ENCODE results near the gene SPTSSA. TPM values are rescaled to one million over a fixed set of nuclear protein-coding genes. Genes with fewer than 3 reads are reported as not detected.
"Not testable (repeated sequence)": the region's sequence is repeated elsewhere in the genome, so short reads cannot be mapped to it uniquely, and the experiment has no call there.

SPTSSA gene
- total RNA-seq, 1 donor from 2014 or later, result 14.2 TPM

GRCh38 chr14:34436960-34437728 lies 24.9 kb downstream of the SPTSSA start:
- no peak for DNase-seq
- intact Hi-C loops (cut with micrococcal nuclease), result no loop called here
- ATAC-seq, result no peak

GRCh38 chr14:34436118-34436905 lies 25.7 kb downstream of the SPTSSA start:
- DNase-seq (no peak), ATAC-seq (no peak)
- intact Hi-C loops (cut with micrococcal nuclease), result no loop called here

GRCh38 chr14:34433957-34434356 lies 28.1 kb downstream of the SPTSSA start:
- DNase-seq (no peak), ATAC-seq (no peak)
- intact Hi-C loops (cut with micrococcal nuclease), result no loop called here

- intact Hi-C loops (cut with micrococcal nuclease); DNase-seq; ATAC-seq: not testable (repeated sequence)
Measured at GRCh38 chr14:34428102-34428466, 34.0 kb downstream of the SPTSSA start.

- no peak for ATAC-seq
- DNase-seq, result no peak
- intact Hi-C loops (cut with micrococcal nuclease), result no loop called here
Measured at GRCh38 chr14:34426313-34427295, 35.4 kb downstream of the SPTSSA start.

GRCh38 chr14:34425095-34425851 lies 36.8 kb downstream of the SPTSSA start:
- no peak for DNase-seq
- intact Hi-C loops (cut with micrococcal nuclease), result no loop called here
- no peak for ATAC-seq

GRCh38 chr14:34424488-34424887 lies 37.6 kb downstream of the SPTSSA start:
- ATAC-seq (no peak), DNase-seq (no peak)
- intact Hi-C loops (cut with micrococcal nuclease), result no loop called here

GRCh38 chr14:34423445-34423844 lies 38.6 kb downstream of the SPTSSA start:
- intact Hi-C loops (cut with micrococcal nuclease), result no loop called here
- DNase-seq, result no peak
- no peak for ATAC-seq

GRCh38 chr14:34420547-34421150 lies 41.4 kb downstream of the SPTSSA start:
- intact Hi-C loops (cut with micrococcal nuclease), result no loop called here
- ATAC-seq, result no peak
- DNase-seq, result no peak

GRCh38 chr14:34409721-34410120 lies 52.3 kb downstream of the SPTSSA start:
- ATAC-seq (no peak), DNase-seq (no peak)
- intact Hi-C loops (cut with micrococcal nuclease), result no loop called here

- DNase-seq (no peak), ATAC-seq (no peak)
- intact Hi-C loops (cut with micrococcal nuclease), result no loop called here
Measured at GRCh38 chr14:34407951-34408350, 54.1 kb downstream of the SPTSSA start.

- no peak for ATAC-seq
- no peak for DNase-seq
- intact Hi-C loops (cut with micrococcal nuclease), result no loop called here
Measured at GRCh38 chr14:34404416-34404815, 57.6 kb downstream of the SPTSSA start.

GRCh38 chr14:34403646-34404045 lies 58.4 kb downstream of the SPTSSA start:
- no peak for DNase-seq
- no peak for ATAC-seq
- intact Hi-C loops (cut with micrococcal nuclease), result no loop called here

- no peak for DNase-seq
- ATAC-seq, result no peak
- intact Hi-C loops (cut with micrococcal nuclease), result no loop called here
Measured at GRCh38 chr14:34398024-34398423, 64.0 kb downstream of the SPTSSA start.

- no peak for DNase-seq
- intact Hi-C loops (cut with micrococcal nuclease), result no loop called here
Measured at GRCh38 chr14:34387974-34388516, 74.0 kb downstream of the SPTSSA start.

GRCh38 chr14:34386865-34387485 lies 75.1 kb downstream of the SPTSSA start:
- ATAC-seq, result no peak
- intact Hi-C loops (cut with micrococcal nuclease), result no loop called here

More at GRCh38 chr14:34387974-34388516, 74.0 kb downstream of the SPTSSA start:
- ATAC-seq, result no peak

GRCh38 chr14:34385881-34386280 lies 76.2 kb downstream of the SPTSSA start:
- DNase-seq; ATAC-seq; intact Hi-C loops (cut with micrococcal nuclease): not testable (repeated sequence)

More at GRCh38 chr14:34386865-34387485, 75.1 kb downstream of the SPTSSA start:
- DNase-seq, result no peak

GRCh38 chr14:34383839-34384238 lies 78.2 kb downstream of the SPTSSA start:
- intact Hi-C loops (cut with micrococcal nuclease), result no loop called here
- ATAC-seq, result no peak
- no peak for DNase-seq

Data from left ventricle myocardium superior (tissue), 1 donor.